LNCaP clone FGC (cell line): ENCODE measurements around the gene TRAF3IP3.

Experiments used
- DNase-seq: peaks from one replicate; pipeline ENCODE4 v3.0.0-alpha.2; 2011; ENCODE audit warnings: low read depth
- H3K4me3 ChIP-seq: 2 replicates; pipeline ENCODE4 v1.5.1; 2011; ENCODE audit warnings: mild to moderate bottlenecking, low read depth, low read length, control low read depth
- TF ChIP-seq, protein P1 (sequence below): IDR thresholded peaks from 2 replicates; pipeline ENCODE4 v1.5.1; 2012; ENCODE audit warnings: mild to moderate bottlenecking; ENCODE audit not compliant: control insufficient read depth, insufficient read depth; ENCODE audit errors: extremely low read depth

Gene TRAF3IP3

DNA sequence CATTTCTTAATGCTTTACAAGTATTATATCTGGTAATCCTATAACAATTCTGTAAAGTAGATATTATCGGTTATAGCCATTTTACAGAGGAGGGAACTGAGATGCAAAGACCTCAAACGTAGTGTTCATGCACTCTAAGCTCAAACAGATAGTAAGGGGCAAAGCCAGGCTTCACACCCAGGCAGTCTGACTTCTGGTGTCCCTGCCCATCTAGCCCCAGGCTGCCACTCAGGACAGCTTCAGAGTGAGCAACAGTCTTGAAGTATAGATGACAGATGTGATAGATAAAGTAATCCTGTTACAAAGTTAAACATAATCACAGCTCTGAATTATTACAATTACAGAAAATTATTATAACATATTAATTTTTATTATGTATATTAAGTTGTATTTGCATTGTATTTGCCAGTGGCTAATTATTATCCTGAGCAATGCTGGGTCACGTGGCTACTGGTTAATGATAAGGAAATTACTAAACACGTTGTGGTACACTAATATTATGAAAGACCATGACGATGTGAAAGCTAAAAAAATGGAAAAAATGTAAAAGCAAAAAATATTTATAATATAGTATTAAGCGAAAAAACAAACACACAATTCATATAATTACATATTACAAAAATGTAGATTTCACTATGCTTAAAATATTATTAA lies 6.1 kb upstream of the TRAF3IP3 start:
- H3K4me3 ChIP-seq = no peak overlapping the region
- TF ChIP-seq, protein P1, sequence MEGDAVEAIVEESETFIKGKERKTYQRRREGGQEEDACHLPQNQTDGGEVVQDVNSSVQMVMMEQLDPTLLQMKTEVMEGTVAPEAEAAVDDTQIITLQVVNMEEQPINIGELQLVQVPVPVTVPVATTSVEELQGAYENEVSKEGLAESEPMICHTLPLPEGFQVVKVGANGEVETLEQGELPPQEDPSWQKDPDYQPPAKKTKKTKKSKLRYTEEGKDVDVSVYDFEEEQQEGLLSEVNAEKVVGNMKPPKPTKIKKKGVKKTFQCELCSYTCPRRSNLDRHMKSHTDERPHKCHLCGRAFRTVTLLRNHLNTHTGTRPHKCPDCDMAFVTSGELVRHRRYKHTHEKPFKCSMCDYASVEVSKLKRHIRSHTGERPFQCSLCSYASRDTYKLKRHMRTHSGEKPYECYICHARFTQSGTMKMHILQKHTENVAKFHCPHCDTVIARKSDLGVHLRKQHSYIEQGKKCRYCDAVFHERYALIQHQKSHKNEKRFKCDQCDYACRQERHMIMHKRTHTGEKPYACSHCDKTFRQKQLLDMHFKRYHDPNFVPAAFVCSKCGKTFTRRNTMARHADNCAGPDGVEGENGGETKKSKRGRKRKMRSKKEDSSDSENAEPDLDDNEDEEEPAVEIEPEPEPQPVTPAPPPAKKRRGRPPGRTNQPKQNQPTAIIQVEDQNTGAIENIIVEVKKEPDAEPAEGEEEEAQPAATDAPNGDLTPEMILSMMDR = no peak
- DNase-seq = no peak

DNA sequence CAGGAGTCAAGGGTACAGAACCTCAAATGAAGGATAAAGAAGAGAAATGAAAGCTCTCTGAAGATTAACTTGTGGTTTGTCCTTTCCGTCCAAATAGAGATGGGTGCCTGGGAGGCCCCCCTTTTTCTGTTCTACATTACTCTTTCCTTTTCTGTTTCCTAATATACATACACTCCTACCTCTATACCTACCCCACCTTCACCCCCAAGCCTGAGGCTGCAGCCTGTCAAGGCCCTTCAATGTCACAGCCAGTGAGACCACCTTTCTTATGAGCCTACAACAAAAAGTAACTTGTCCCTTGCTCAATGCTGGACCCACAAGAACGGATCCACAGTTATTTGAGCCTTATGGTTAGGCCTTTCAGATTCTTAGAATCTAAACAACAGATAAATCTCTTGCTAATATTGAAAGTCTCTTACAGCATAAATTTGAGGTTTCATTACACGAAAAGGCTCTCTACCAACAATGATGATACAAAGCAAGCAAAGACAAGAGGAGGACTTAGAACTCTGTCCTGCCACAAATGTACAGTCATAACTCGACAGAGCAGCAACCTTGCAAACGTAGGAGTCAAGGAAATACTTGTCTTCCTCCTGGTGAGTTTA lies 4.1 kb upstream of the TRAF3IP3 start:
- no peak overlapping the region for H3K4me3 ChIP-seq
- TF ChIP-seq, protein P1 = no peak
- no peak for DNase-seq

DNA sequence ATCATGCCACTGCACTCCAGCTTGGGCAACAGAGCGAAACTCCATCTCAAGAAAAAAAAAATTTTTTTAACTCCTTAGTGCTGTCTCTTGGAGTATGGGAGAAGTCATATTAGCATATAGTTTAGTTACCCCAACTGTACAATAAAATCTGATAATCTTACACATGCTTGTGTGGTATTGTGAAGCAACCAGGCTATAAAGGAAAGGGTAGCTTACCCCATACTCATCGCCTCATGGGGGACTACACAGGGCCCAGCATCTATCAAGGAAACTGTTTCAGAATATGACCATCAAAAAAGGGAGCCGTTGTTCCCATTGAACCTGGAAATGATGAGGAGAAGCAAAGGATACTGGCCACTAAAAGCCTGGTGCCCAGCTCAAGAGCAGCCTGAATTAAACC lies 3.0 kb upstream of the TRAF3IP3 start:
- TF ChIP-seq, protein P1 = no peak
- H3K4me3 ChIP-seq = no peak overlapping the region
- DNase-seq = no peak

DNA sequence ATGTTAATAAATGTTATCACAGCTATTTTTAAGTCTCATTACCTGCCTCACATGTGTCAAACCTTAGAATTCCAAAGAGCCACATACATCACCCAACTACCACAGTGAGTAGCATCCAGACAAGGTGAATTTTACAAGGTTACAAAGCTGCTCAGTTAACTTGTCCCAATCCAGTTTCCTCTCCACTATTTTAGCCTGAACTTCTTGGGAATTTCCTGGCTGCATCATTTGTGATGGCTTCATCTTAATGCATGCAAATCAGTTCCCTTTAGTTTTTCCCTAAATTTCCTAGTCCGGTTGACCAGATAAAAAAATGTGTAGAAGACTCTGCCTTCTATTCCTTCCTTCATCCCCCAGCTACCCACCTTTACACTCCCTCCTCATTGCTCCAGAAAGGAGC lies 597 bp upstream of the TRAF3IP3 start:
- no peak overlapping the region for H3K4me3 ChIP-seq
- TF ChIP-seq, protein P1 = no peak
- DNase-seq = no peak

DNA sequence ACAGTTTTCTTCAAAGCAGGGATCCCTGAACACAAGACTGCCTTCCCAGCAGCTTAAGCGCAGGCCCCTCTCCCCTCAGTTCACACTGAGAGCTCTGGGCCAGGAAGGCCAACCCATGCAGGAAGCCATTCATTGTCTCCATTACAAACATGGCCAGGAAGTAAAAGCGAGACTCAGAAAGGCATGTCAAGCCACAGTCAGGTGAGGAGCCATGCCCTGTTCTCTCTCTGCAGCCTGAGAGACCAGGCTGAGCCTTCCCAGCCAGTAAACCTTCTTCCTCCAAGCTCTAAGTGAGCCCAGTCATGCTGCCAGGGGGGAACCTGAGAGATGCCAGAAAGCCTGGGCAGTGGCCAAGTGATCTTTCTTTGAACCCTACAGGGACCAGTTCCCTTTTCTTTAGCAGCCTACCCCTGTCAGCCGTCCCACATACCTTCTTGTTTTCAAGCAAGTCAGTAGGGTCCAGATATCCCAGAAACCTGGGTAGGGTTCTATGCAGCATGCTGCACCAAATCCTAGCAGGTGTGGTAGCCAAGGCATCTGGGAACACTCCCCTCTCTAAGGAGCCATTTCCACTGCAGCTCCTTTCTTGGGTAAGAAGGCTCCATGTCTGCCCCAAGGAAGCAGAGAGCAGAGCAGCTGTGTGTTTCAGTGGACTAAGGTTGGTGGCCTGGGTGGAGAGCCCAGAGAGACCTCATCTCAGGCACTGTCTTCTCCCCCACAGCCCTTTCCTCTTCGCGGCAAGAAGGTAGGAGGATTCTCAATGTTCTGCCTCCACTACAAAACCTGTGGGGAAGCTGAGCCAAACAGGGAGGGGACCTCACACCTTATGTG lies 977 bp downstream of the TRAF3IP3 start:
- no peak for DNase-seq
- H3K4me3 ChIP-seq = no peak overlapping the region
- TF ChIP-seq, protein P1 = no peak

DNA sequence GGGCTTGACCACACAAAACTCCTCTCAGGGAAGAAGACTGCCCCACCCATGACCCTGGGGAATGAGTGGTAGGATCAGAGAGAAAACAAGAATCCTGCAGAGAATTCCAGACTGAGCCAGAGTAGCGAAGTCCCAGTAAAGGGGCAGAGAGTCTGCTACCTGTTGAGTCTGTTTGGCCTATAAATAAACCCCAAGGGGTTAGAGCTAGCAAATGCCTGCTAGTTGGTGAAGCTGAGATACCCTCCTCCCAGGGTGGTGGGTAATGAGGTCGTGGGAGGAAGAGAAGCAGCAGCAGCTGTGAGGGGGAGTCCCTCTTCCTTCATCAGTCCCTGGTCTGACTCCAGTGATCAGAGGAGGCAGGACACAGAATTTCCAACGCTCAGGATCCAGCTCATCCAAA lies 2.5 kb downstream of the TRAF3IP3 start:
- TF ChIP-seq, protein P1 = no peak
- no peak for DNase-seq
- no peak overlapping the region for H3K4me3 ChIP-seq
